NOMO-1 treated with dmso at 0.1 percent for 144 hours (cell line): Measurements from ENCODE around the gene CYP26C1.
"Not testable (repeated sequence)": the region's sequence is repeated elsewhere in the genome, so short reads cannot be mapped to it uniquely, and the experiment has no call there.

Source experiments
- DNase-seq: peaks from one replicate; lab custom pipeline; 2025; ENCODE audit not compliant: unreplicated experiment; lab: John Stamatoyannopoulos, UW

Gene CYP26C1

GRCh38 chr10:93076871-93077270, 16.3 kb downstream of the CYP26C1 start:
- DNase-seq = no peak

DNA sequence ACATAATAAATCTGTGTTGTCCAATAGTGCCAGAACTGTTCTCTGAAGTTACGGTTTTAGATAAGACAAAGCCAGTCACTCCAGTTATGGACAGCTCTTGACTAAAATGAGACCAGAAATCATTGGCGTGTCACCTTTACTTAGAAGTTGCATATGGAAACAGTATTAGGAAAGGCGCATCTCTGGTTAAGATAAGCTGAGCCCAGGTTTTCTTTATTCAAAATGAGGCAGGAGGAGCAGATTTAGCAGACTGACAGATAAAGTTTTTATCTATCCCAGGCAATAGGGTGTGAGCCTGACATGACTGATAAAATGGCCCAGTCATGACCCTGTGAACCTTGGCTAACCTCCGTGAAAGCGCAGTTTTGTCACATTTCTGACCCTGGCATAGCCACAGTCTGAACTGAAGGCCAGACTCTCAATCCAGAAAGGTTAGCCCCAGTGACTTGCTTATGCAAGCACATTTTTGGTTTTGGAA, 17.3 kb downstream of the CYP26C1 start:
- no peak for DNase-seq

DNA sequence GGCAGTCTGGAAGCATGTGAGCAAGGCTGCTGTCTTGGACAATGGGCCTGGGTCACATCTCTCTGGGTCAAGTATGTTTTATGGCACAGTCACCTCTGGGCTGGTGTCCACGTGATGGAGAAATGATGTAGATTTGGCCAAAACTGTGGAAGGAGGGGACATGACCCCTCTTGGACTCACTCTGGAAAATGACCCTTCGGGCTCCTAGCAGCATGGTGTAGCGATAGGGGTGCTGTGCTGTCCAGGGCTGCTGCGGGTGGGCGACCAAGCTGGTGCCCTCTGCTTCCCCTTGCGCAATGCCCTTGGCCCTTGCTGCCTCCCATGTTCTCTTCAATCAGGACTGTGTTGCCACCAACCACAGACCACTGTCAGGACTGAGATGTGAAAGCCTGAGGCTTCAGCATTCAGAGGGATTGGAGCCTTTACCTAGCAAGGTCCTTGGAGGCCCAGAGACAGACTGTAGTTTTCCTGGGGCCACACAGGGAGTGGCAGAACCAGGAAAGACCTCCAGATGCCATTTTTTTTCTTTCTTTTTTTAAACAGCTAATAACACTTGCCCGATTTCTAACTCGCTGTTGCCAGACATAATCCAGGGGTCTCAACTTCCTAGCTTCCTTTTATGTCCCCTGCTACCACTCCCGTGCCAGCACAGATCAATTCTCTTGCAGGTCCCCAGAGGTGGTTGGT, 19.2 kb downstream of the CYP26C1 start:
- DNase-seq = no peak

- no peak for DNase-seq
Observed at GRCh38 chr10:93080350-93081046, 19.9 kb downstream of the CYP26C1 start.

GRCh38 chr10:93081318-93081717, 20.7 kb downstream of the CYP26C1 start:
- DNase-seq = no peak

GRCh38 chr10:93081834-93082233, 21.2 kb downstream of the CYP26C1 start:
- DNase-seq = no peak

GRCh38 chr10:93083743-93084539, 23.3 kb downstream of the CYP26C1 start:
- DNase-seq = no peak

DNA sequence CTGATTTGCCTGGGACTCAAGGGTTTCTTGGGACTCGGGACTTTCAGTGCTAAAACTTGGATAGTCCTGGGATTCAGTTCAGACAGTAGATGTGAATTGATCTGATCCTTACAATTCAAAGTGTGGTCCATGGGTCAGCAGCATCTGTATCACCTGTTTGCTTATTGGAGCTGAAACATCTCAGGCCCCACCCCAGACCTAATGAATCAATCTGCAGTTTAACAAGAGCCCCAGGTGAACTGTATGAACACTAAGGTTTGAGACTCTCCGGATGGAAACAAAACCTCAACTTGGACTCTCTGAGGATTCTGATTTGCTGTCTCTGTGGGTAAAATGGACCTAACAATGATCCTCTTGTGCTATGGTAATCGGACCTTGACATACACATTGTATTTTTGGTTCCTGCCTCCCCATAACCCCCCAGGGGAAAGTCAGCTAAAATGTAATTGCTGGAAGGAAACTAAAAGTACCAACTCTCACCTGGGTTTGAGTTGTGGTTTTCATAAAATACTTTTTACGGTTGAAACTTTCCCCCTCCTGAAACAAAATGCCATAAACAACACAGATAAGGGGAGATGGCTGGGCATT, 24.8 kb downstream of the CYP26C1 start:
- no peak for DNase-seq

DNA sequence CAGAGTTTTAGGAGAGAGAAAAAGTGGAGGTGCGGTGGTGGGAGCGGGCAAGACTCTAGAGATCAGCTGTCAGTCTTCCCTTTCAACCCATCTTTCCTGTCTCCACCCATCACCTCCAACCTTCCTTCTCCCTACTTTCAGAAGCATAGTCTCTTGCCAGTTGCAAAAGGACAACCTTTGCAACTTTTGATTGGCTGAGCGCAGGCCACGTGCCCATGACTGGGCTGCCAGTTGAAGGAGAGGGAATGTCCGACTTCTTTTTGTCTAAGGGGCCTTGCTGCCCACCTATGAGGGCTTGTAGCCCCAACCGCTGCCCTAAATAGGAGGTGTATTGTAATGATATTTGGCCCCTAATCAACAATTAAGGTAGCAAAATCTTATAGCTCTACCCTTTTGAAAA, 25.7 kb downstream of the CYP26C1 start:
- no peak for DNase-seq

GRCh38 chr10:93087846-93088245, 27.2 kb downstream of the CYP26C1 start:
- no peak for DNase-seq

DNA sequence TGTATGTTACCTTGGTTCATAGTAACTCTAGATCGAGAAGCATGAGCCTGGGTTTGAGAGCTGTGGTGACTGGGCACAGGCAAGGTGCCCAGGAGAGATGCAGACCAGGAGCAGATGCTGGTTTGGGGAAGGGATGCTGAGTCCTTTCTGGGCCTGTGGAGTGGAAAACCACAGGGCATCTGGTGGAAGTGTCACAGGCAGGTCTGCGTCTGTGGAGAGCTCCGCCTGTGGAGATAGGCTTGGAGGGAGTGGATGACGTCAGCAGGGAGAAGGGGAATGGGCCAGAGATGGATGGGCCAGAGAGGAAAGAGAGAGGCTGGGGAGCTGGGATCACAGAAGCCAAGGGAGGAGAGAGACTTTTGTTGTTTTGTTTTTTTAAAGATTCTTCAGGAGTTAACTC, 27.9 kb downstream of the CYP26C1 start:
- no peak for DNase-seq

DNA sequence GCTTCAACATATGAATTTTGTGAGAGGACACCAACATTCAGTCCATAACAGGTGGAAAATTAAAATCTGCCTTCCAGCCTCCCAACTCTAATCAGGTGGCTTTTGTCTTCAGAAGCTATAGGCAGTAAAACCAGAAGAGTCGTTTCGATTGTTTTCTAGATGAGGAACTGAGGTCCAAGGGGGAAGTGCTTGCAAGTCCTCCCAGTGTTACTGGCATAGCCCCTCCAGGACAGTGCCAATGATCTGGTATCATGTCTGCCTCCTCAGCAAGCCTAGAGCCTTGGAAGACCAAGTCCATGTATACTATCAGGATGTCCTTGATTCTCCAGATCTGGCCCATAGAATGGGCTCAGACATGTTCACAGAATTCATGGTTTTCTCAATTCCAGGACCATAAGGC, 30.0 kb downstream of the CYP26C1 start:
- no peak for DNase-seq

- DNase-seq = no peak
Observed at GRCh38 chr10:93091960-93092359, 31.4 kb downstream of the CYP26C1 start.

DNA sequence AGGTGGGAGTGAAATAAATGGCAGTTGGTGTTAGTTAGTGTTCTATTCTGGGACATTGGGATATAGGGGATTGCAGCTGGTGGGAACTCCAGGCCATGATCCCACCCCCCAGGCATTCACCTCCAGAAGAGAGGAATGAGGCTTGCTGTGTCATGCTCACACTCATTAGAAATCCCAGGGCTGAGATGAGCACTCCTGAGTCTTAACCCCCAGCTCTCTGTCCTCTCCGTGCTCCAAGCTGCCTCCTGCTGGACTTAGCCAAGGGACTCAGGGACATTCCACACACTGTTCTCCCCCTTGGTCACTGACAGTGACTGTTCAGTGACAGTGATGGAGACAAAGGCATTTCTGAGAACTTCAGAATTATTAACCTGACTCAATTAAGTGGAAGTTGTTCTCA, 34.6 kb downstream of the CYP26C1 start:
- DNase-seq = no peak

GRCh38 chr10:93096901-93097300, 36.3 kb downstream of the CYP26C1 start:
- DNase-seq = no peak

- no peak for DNase-seq
Observed at GRCh38 chr10:93097386-93097785, 36.8 kb downstream of the CYP26C1 start.

DNA sequence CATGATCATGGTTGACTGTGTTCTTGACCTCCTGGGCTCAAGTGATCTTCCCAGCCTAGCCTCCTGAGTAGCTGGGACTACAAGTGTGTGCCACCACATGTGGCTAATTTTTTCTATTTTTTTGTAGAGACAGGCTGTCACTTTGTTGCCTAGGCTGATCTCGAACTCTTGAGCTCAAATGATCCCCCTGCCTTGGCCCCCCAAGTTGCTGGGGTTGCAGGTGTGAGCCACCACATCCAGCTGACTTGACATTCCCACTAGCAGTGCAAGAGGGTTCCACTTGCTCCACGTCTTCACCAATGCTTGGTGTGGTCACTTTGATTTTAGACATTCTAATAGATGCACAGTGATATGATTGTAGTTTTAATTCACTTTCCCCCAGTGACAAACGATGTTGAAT, 38.2 kb downstream of the CYP26C1 start:
- no peak for DNase-seq

GRCh38 chr10:93099670-93100069, 39.1 kb downstream of the CYP26C1 start:
- DNase-seq = no peak

DNA sequence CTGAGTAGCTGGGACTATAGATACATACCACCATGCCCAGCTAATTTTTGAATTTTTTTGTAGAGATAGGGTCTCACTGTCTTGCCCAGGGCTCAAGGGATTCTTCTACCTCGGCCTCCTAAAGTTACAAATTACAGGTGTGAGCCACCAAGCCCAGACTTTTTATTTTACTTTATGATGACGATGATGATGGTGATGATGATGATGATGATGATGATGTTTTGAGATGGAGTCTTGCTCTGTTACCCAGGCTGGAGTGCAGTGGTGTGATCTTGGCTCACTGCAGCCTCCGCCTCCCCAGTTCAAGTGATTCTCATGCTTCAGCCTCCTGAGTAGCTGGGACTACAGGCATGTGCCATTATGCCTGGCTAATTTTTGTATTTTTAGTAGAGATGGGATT, 40.5 kb downstream of the CYP26C1 start:
- DNase-seq = not testable (repeated sequence)

DNA sequence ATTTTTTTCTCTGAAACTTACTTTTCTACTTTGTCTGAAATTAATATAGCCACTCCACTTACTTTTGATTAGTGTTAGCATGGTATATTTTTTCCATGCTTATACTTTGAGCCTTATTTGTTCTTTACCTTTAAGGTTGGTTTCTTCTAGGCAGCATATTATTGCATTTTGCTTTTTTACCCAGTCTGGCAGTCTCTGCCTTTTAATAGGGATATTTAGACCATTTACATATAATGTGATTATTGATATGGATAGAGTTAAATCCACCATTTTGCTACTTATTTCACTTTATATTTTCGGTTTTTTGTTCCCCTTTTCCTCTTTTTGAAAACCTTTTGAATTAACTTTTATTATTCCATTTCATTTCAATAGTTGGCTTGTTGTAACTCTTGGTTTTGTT, 43.4 kb downstream of the CYP26C1 start:
- DNase-seq = no peak

- DNase-seq = no peak
Observed at GRCh38 chr10:93106631-93107072, 46.1 kb downstream of the CYP26C1 start.
